ENCODE measurements around the gene TSPAN10. TPM values are rescaled to one million over a fixed set of nuclear protein-coding genes. Genes with fewer than 3 reads are reported as not detected.
A peak's percentile ranks its signal among the peaks of the same experiment; 100 is the strongest.

Gene TSPAN10
- total RNA-seq, 4 donors from 2014 or later, result 0.99 to 9.2 (median 2.5) TPM

- Histone ChIP-seq H3K9me3 (no peaks in the 10 kb centered on the region), H3K4me3 (no peak overlapping the region), H3K4me1 (no peaks in the 10 kb centered on the region), H3K27me3 (no peaks in the 10 kb centered on the region), H3K36me3 (peaks cover 88% of the 10 kb centered on the region), H3K27ac (no peak overlapping the region)
- DNase-seq (ENCODE audit: low spot score in 2 of 2), result no peak
- TF ChIP-seq POLR2AphosphoS5 (IDR thresholded peaks at IDR 0.05) (no peak), EP300 (IDR thresholded peaks at IDR 0.05) (no peak), POLR2A (IDR thresholded peaks at IDR 0.05) (no peak), CTCF (IDR thresholded peaks at IDR 0.05) (no peak)
- 76% methylated on average over 6 of the region's 11 CpGs for WGBS
Observed at GRCh38 chr17:81621494-81622130, 15.4 kb upstream of the TSPAN10 start.

GRCh38 chr17:81630274-81630673 is 6.7 kb upstream of the TSPAN10 start:
- Histone ChIP-seq H3K27me3 (no peaks in the 10 kb centered on the region), H3K4me3 (no peak overlapping the region), H3K9me3 (no peaks in the 10 kb centered on the region), H3K27ac (no peak overlapping the region), H3K36me3 (peaks cover 46% of the 10 kb centered on the region), H3K4me1 (peaks cover 17% of the 10 kb centered on the region)
- no peak for DNase-seq (ENCODE audit: low spot score in 2 of 2)
- TF ChIP-seq CTCF (IDR thresholded peaks at IDR 0.05) (no peak), EP300 (IDR thresholded peaks at IDR 0.05) (no peak), POLR2A (IDR thresholded peaks at IDR 0.05) (no peak), POLR2AphosphoS5 (IDR thresholded peaks at IDR 0.05) (no peak)
- WGBS, result 85% methylated on average over 8 of the region's 8 CpGs

- no peaks in the 10 kb centered on the region for H3K27me3 ChIP-seq
- no peak overlapping the region for H3K4me3 ChIP-seq
- peaks cover 27% of the 10 kb centered on the region for H3K4me1 ChIP-seq
- H3K36me3 ChIP-seq, result peaks cover 34% of the 10 kb centered on the region
- TF ChIP-seq EP300 (IDR thresholded peaks at IDR 0.05) (no peak), POLR2AphosphoS5 (IDR thresholded peaks at IDR 0.05) (no peak), CTCF (IDR thresholded peaks at IDR 0.05) (no peak)
- 90% methylated on average over 6 of the region's 7 CpGs for WGBS
- no peaks in the 10 kb centered on the region for H3K9me3 ChIP-seq
- H3K27ac ChIP-seq, result no peak overlapping the region
- DNase-seq (ENCODE audit: low spot score in 2 of 2), result no peak
Observed at GRCh38 chr17:81631482-81631881, 5.5 kb upstream of the TSPAN10 start.

GRCh38 chr17:81635431-81635830 is 1.6 kb upstream of the TSPAN10 start:
- H3K36me3 ChIP-seq, result no peaks in the 10 kb centered on the region
- H3K4me3 ChIP-seq, result peak overlapping the region; percentile 98
- H3K4me1 ChIP-seq, result peaks cover 35% of the 10 kb centered on the region
- no peaks in the 10 kb centered on the region for H3K9me3 ChIP-seq
- 74% methylated on average over 5 of the region's 5 CpGs for WGBS
- DNase-seq (ENCODE audit: low spot score in 2 of 2), result no peak
- TF ChIP-seq POLR2AphosphoS5 (IDR thresholded peaks at IDR 0.05) (no peak), POLR2A (IDR thresholded peaks at IDR 0.05) (no peak), CTCF (IDR thresholded peaks at IDR 0.05) (no peak), EP300 (IDR thresholded peaks at IDR 0.05) (no peak)
- H3K27me3 ChIP-seq, result no peaks in the 10 kb centered on the region
- no peak overlapping the region for H3K27ac ChIP-seq

- no peaks in the 10 kb centered on the region for H3K36me3 ChIP-seq
- no peak for DNase-seq (ENCODE audit: low spot score in 2 of 2)
- H3K27me3 ChIP-seq, result no peaks in the 10 kb centered on the region
- WGBS, result 32% methylated on average over 18 of the region's 18 CpGs
- H3K9me3 ChIP-seq, result no peaks in the 10 kb centered on the region
- peak overlapping the region; percentile 97 for H3K27ac ChIP-seq
- peaks cover 35% of the 10 kb centered on the region for H3K4me1 ChIP-seq
- H3K4me3 ChIP-seq, result peak overlapping the region; percentile 98
- TF ChIP-seq CTCF (IDR thresholded peaks at IDR 0.05) (no peak), POLR2AphosphoS5 (IDR thresholded peaks at IDR 0.05) (no peak), EP300 (IDR thresholded peaks at IDR 0.05) (no peak), POLR2A (IDR thresholded peaks at IDR 0.05) (no peak)
Observed at GRCh38 chr17:81635973-81636504, 957 bp upstream of the TSPAN10 start.
